H1 (cell line): ENCODE results near the gene LIPT2.

Source experiments
- ATF2 ChIP-seq: IDR thresholded peaks from 2 replicates; pipeline ENCODE4 v1.6.1; 2012; ENCODE audit warnings: low read length, inconsistent platforms
- ATF3 ChIP-seq: IDR thresholded peaks from 2 replicates; pipeline ENCODE4 v1.6.1; 2011; ENCODE audit warnings: low read depth, mild to moderate bottlenecking, low read length; ENCODE audit not compliant: insufficient read depth
- CTCF ChIP-seq, 3 experiments: IDR thresholded peaks; 1 replicate in 2 of 3; 2 replicates in 1 of 3; pipeline versions ENCODE4 v1.5.1 to v1.6.1; 2011; ENCODE audit warnings: low read length in 3 of 3, mild to moderate bottlenecking in 3 of 3, inconsistent platforms in 2 of 3, low read depth in 1 of 3, moderate library complexity in 1 of 3; ENCODE audit not compliant: insufficient read depth in 1 of 3; ENCODE audit errors: control extremely low read depth in 1 of 3
- EP300 ChIP-seq, 2 experiments: IDR thresholded peaks; 1 replicate in 1 of 2; 2 replicates in 1 of 2; pipeline ENCODE4 v1.6.1; 2011 to 2012; ENCODE audit warnings: low read depth in 2 of 2, low read length in 2 of 2, mild to moderate bottlenecking in 2 of 2, borderline replicate concordance in 1 of 2, inconsistent platforms in 1 of 2, moderate library complexity in 1 of 2
- JUND ChIP-seq: IDR thresholded peaks from 2 replicates; pipeline ENCODE4 v1.6.1; 2011; ENCODE audit warnings: mild to moderate bottlenecking, improper control_type of control experiment, low read length
- POLR2A ChIP-seq, 2 experiments: IDR thresholded peaks; 1 replicate in 1 of 2; 2 replicates in 1 of 2; pipeline ENCODE4 v1.6.1; 2011; ENCODE audit warnings: low read depth in 2 of 2, low read length in 2 of 2, mild to moderate bottlenecking in 2 of 2; ENCODE audit errors: control extremely low read depth in 1 of 2
- POLR2AphosphoS5 ChIP-seq: IDR thresholded peaks from 2 replicates; pipeline ENCODE4 v1.6.1; 2011; ENCODE audit warnings: low read depth, low read length

- TF ChIP-seq POLR2A (IDR thresholded peaks at IDR 0.05; ENCODE audit: control extremely low read depth in 1 of 2, low read depth in 2 of 2, low read length in 2 of 2) (no peak), POLR2AphosphoS5 (no peak), CTCF (IDR thresholded peaks at IDR 0.05; ENCODE audit: control extremely low read depth in 1 of 3, insufficient read depth in 1 of 3, low read depth in 1 of 3, low read length in 3 of 3) (no peak), ATF2 (no peak), ATF3 (no peak), JUND (no peak), EP300 (IDR thresholded peaks at IDR 0.05; ENCODE audit: borderline replicate concordance in 1 of 2, low read depth in 2 of 2, low read length in 2 of 2) (no peak)
Observed at GRCh38 chr11:74446532-74446938, 47.0 kb downstream of the LIPT2 start.
